ENCODE data around the gene RBL2.
"Not testable (repeated sequence)": the region's sequence is repeated elsewhere in the genome, so short reads cannot be mapped to it uniquely, and the experiment has no call there.

The RBL2 gene, protein sequence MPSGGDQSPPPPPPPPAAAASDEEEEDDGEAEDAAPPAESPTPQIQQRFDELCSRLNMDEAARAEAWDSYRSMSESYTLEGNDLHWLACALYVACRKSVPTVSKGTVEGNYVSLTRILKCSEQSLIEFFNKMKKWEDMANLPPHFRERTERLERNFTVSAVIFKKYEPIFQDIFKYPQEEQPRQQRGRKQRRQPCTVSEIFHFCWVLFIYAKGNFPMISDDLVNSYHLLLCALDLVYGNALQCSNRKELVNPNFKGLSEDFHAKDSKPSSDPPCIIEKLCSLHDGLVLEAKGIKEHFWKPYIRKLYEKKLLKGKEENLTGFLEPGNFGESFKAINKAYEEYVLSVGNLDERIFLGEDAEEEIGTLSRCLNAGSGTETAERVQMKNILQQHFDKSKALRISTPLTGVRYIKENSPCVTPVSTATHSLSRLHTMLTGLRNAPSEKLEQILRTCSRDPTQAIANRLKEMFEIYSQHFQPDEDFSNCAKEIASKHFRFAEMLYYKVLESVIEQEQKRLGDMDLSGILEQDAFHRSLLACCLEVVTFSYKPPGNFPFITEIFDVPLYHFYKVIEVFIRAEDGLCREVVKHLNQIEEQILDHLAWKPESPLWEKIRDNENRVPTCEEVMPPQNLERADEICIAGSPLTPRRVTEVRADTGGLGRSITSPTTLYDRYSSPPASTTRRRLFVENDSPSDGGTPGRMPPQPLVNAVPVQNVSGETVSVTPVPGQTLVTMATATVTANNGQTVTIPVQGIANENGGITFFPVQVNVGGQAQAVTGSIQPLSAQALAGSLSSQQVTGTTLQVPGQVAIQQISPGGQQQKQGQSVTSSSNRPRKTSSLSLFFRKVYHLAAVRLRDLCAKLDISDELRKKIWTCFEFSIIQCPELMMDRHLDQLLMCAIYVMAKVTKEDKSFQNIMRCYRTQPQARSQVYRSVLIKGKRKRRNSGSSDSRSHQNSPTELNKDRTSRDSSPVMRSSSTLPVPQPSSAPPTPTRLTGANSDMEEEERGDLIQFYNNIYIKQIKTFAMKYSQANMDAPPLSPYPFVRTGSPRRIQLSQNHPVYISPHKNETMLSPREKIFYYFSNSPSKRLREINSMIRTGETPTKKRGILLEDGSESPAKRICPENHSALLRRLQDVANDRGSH

DNA sequence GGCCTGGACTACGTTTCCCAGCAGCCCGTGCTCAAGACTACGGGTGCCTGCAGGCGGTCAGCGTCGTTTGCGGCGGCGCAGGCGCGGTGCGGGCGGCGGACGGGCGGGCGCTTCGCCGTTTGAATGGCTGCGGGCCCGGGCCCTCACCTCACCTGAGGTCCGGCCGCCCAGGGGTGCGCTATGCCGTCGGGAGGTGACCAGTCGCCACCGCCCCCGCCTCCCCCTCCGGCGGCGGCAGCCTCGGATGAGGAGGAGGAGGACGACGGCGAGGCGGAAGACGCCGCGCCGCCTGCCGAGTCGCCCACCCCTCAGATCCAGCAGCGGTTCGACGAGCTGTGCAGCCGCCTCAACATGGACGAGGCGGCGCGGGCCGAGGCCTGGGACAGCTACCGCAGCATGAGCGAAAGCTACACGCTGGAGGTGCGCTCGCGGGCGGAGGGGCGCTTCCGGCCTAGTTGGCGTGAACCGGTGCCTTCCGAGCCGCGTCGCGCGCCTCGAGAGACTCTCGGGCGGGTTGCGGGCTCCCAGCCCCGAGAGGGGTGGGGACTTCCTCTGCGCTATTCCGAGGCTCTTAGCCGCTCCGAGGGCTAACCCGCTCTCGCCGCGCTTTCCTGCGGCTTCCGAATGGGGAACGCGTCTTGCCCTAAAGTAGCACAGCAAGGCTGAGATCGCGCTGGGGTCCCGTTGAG is at the start of gene RBL2:
Gene RBL2, plus strand, starts transcription at position 95 of the 689 bp plus-strand sequence. Its CDS starts 86 bp downstream, at position 181.
- DNase-seq (ENCODE audit: low spot score): peak; percentile 80

DNA sequence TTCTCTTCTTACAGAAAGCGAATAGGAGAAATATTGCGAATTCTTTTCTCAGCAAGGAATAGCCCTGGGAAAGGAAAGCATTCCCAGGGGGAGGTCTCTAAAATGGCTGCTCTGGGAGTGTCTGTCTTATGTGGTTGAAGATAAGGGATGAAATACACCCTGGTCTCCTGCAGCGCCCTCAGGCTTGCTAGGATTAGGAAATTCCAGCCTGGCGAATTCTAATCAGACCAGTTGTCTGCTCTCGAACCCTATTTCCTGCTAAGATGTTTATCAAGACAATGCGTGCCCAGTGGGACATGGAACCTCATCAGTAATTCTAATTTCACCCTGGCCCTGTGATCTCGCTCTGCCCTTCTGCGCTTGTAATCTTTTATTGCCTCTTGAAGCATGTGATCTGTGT is 49.7 kb upstream of the RBL2 start:
- not testable (repeated sequence) for DNase-seq (ENCODE audit: low spot score)

DNA sequence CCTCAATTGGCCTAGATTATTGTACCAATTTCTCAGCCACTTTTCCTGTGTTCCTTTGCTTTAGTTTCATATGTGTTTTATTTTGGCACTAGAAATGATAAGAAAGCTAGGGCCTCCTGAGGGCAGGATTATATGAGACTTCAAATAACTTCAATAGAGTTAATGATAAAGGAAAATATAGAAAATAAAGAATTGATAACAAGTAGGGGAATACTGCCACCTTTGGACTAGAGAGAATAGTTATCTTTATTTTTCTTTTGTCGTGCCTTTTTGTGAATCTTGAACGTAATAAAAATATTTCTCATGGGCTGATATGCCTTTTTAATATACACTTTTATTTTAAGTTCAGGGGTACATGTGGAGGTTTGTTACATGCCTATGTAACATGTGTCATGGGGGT is 29.3 kb upstream of the RBL2 start:
- no peak for DNase-seq (ENCODE audit: low spot score)

DNA sequence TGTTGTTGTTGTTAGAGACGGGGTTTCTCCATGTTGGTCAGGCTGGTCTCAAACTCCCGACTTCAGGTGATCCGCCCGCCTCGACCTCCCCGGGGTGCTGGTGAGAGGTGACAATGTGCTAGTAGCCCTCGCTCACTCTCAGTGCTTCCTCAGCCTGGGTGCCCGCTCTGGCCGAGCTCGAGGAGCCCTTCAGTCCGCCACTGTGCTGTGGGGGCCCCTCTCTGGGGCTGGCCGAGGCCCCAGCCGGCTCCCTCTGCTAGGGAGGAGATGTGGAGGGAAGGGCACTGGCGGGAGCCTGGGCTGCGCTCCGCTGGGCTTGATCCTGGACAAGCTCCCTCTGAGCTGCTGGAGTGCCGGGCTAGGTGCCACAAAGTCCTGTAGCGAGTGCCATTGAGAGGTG is 21.7 kb upstream of the RBL2 start:
- no peak for DNase-seq (ENCODE audit: low spot score)

DNA sequence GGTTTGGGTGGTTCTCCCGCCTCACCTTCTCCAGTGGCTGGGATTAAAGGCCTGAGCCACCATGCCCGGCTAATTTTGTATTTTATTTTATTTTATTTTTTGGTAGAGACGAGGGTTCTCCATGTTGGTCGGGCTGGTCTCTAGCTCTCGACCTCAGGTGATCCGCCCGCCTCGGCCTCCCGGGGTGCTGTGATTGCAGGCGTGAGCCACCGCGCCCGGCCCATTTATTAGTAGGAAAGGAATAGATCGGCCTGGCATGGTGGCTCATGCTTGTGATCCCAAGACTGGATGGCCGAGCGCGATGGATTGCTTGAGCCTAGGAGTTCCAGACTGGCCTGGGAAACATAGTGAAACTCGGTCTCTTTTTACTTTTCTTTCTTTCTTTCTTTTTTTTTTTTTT is 20.4 kb upstream of the RBL2 start:
- no peak for DNase-seq (ENCODE audit: low spot score)

DNA sequence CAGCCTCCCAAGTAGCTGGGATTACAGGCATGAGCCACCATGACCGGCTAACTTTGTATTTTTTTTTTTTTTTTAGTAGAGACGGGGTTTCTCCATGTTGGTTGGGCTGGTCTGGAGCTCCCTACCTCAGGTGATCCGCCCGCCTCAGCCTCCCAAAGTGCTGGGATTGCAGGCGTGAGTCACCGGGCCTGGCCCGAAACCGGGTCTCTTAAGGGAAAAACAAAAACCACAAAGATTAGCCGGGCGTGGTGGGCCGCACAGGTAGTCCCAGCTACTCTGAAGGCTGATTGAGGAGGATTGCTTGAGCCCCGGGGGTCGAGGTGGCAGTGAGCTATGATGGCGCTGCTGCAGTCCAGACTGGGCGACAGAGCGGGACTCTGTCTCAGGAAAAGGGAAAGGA is 19.9 kb upstream of the RBL2 start:
- no peak for DNase-seq (ENCODE audit: low spot score)

DNA sequence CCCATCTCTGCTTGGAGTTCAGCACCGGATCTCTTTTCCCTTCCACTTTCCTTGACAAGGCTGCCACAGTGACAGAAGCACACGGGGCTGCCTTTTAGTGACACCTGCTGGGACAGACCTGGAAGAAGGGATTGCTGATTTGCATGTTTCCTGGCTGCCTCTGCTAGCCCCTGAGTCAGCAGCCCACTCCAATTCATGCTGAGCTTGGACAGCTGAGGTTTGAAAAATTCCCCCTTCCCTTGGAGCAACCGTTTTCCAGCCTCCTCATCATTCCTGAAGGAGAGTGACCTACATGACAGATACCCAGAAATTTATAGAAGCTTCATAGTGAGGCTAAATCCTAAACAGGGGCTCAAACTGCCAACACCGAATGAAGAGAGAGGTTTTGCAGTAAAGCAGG is 18.8 kb upstream of the RBL2 start:
- no peak for DNase-seq (ENCODE audit: low spot score)

DNA sequence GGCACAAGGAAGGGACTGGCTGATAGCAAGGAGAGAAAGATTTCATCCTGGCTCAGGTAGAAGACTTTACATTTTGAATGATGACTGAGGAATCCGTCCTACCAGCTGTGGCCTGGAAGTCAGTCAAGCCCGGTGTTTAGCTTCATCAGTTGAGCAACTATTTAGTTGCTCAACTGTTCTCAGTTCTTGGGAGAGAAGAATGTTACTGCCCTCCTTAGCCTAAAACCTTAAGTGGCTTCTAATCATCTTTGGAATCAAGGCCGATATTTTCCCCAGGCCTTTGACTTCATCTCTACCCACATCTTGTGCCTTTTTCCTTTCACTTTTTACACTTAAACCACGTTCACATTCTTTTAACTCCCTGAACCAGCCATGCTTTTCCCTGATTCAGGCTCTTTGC is 17.3 kb upstream of the RBL2 start:
- DNase-seq (ENCODE audit: low spot score): no peak

DNA sequence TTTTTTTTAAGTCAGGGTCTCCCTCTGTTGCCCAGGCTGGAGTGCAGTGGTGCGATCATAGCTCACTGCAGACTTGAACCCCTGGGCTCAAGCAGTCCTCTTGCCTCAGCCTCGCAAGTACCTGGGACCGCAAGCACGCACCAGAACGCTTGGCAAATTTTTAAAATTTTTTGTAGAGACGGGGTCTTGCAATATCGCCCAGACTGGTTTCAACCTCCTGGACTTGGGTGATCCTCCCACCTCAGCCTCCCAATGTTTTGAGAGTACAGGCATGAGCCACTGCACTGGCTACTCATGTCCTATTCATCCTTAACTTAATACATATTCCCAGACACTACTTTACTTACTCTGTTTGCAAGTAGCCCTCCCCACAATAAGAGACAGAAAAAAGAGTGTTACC is 16.3 kb upstream of the RBL2 start:
- DNase-seq (ENCODE audit: low spot score): no peak

DNA sequence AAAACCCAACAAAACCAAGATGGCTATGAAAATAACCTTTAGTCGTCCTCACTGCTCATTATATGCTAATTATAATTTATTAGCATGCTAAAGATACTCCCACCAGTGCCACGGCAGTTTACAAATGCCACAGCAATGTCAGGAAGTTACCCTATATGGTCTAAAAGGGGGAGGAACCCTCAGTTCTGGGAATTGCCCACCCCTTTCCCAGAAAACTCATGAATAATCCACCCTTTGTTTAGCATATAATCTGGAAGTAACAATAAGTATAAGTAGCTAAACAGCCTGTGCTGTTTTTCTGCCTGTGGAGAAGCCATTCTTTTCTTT is 14.9 kb upstream of the RBL2 start:
- DNase-seq (ENCODE audit: low spot score): not testable (repeated sequence)

DNA sequence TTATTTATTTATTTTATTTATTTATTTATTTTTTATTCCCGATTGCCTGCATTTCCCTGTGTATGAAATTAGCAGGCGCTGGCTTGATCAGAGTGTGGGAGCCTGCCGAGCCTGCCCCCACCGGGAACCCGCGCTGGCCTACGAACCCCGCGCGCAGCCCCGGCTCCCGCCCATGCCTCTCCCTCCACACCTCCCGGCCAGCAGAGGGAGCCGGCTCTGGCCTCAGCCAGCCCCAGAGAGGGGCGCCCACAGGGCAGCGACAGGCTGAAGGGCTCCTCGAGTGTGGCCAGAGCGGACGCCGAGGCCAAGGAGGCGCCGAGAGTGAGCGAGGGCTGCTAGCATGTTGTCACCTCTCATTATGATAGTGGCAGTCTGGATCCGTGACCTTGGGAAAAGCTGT is 13.0 kb upstream of the RBL2 start:
- DNase-seq (ENCODE audit: low spot score): no peak

DNA sequence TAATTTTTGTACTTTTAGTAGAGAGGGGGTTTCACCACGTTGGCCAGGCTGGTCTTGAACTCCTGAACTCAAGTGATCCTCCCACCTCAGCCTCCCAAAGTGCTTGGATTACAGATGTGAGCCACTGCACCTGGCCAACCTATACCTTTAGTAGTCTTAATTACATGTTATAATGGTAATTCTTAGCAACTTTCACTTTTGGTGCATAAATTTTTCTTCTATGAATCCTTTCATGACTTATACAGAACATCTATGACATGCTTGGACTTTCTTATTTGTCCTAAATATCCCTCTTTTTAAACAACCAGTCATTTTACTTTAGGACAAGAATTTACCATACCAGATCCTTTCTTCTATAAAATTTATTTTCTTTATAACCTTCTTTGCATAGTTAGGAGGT is 10.3 kb upstream of the RBL2 start:
- not testable (repeated sequence) for DNase-seq (ENCODE audit: low spot score)

DNA sequence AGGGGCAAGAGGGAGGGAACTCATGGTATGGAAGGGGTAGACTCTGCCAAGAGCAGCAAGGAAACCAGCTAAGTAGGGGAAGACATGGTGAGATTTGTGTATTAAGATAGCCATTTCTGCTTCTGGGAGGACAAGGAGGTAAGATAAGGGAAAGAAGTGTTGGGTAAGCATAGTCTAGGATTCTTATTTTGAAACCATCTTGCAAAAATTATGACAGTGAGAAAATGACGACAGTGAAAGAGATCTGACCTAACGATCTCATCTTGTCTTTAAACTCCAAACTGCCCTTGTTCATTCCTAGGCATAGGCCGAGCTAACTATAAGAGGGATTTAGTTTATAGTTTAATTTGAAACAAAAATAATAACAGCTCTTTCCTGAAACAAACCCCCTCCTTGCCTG is 5.6 kb upstream of the RBL2 start:
- no peak for DNase-seq (ENCODE audit: low spot score)

DNA sequence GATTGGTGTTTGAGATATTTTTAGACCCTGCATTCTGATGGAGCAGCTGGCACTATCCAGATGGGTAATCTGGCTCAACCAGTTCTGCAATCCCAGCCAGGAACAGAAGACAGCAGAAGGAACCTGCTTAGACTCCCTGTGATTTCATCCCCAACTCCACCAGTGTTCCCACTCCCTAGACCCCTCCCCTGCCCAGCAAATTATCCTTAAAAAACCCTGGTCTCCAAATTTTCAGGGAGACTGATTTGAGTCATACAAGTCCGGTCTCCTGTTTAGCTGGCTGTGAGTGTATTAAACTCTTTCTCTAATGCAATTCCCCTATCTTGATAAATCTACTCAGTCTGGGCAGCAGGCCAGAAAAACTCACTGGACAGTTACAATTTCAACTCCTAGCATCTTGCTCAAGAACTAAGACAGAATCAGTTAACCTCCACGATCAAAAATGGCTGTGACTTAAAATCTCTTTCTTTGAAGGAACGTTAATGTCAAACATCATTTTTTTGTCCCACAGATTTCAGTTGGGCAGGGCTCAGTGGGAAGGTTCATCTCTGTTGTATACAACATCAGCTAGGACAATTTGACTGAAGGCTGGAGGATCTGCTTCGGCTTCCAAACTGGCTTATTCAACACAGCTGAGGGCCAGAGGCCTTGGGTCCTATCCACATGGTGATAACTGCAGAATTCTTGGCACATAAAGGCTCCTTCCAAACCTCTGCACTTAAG is 4.9 kb upstream of the RBL2 start:
- DNase-seq (ENCODE audit: low spot score): no peak

DNA sequence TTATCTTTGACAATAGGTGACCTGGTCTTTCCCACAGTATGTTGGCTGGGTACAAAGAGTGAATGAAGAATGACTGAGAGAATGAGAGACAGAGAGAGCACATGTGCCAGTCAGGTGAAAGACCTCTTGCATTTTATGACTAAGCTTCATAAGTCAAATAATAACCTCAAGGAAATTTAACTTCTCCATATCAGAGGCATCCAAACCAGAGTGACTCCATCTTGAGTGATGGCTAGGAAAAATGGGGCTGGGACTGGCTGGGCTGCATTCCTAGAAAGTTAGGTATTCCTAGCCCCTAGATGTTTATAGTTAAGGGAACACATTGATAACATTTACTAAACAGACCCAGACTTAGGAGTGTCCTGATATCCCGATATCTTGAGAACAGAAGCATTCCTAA is 3.9 kb upstream of the RBL2 start:
- DNase-seq (ENCODE audit: low spot score): no peak

DNA sequence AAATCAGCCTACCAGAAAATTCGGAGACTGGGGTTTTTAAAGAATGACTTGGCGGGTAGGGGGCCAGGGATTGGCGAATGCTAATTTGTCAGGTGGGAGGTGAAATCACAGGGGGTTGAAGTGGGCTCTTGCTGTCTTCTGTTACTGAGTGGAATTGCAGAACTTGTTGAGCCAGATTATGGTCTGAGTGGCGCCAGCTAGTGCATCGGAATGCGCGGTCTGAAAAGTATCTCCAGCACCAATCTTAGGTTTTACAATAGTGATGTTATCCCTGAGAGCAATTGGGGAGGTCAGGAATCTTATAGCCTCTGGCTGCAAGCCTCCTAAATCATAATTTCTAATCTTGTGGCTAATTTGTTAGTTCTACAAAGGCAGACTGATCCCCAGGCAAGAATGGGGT is 762 bp upstream of the RBL2 start:
- no peak for DNase-seq (ENCODE audit: low spot score)

DNA sequence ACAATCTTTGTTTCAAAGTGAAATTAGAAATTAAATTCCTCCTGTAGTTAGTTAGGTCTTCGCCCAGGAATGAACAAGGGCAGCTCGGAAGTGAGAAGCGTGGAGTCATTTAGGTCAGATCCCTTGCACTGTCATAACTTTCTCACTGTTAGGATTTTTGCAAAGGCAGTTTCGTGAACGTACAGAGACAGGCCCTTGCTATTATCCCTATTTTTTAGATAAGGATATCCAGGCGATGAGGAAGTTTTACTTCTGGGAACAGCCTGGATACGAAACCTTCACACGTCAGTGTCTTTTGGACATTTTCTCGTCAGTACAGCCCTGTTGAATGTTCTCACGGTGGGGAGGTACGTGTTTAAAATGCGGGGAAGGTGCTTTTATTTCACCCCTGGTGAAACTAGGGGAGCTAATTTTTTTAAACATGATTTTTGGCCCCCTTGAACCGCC is 318 bp upstream of the RBL2 start:
- DNase-seq (ENCODE audit: low spot score): no peak

DNA sequence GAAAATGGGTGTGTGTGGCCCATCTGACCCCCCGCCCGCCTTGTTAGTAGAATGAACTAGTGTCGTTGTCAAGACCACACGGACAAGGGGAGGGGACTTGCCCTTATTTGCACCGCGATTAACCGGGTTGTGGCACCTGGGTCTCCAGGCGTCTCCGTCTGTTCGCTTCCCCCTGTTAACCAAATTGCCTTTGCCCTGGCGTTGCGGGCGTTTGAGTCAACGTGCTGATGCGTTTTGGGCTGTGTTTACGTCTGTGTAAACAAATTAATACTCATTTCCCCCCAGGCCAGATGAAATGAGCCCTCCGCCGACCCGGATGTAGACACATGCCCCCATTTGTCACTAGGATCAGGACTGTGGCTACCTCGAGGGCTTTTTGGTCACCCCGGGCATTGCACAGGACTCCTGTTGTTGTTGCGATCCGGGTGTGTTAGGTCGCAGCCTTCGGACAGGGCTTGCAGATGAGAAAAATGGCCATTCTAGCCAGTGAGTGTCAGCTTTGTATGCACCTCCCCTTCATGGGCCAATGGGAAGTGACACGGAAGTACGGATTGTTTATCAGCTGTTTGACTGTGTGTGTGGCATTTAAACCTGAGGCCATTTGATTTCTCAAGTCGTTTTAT is 906 bp downstream of the RBL2 start:
- peak; percentile 82 for DNase-seq (ENCODE audit: low spot score)

DNA sequence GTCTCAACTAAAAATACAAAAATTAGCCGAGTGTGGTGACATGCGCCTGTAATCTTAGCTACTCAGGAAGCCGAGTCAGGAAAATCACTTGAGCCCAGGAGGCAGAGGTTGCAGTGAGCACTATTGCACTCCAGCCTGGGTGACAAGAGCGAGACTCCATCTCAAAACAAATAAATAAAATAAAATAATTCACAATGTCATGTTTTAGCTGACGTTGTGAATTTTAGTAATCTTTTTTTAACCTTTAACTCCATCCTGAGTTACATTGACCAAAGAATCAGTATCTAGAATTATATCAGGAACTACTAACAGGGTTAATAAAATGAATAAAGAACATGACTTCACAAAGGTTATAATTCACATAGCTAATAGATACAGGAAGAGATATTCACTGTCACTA is 5.9 kb downstream of the RBL2 start:
- no peak for DNase-seq (ENCODE audit: low spot score)

DNA sequence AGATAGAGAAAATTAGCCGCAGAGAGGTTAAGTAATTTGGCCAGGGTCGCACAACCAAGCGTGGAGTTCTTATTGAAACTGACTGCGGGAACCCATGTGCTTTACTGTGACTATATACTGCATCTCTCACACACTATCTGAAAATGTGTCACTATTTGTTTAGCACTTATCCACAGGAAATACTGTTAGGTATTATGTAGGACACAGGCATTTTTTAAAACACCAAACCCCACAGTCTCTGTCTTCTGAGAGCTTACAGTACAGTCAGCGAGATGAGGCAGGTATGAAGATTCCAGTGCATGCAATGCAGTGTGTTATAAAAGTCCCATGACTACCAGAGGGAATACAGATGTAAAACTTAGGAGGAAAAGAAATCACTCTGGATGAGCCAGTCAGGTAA is 11.3 kb downstream of the RBL2 start:
- DNase-seq (ENCODE audit: low spot score): no peak

DNA sequence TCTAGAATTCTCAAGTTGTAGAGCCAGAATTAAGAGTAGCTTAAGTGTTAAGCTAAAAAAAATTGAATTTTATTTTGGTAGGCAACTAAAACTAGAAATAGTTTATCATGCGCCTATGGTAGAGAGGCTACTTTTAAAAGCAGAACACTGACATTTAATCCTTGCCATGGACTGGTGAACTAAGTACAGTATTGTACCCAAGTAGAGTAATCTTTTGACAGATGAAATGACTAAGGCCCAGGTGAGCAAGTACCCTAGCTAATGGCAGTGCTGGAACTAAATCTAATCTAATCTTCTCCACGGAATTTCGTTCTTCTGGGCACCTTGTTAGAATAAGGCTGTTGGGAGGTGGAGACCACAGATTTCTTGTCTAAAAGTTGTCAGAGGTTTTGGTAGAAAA is 11.8 kb downstream of the RBL2 start:
- DNase-seq (ENCODE audit: low spot score): no peak
